GM12878 (cell line): ENCODE results near the gene BGLAP. TPM values are rescaled to one million over a fixed set of nuclear protein-coding genes. Genes with fewer than 3 reads are reported as not detected.

Experiments used
- CBFB ChIP-seq: IDR thresholded peaks from 2 replicates; pipeline ENCODE4 v1.6.1; 2016; ENCODE audit warnings: antibody characterized with exemption, low read depth
- CREB1 ChIP-seq: IDR thresholded peaks from 2 replicates; pipeline ENCODE4 v1.6.1; 2012; ENCODE audit warnings: low read depth, mild to moderate bottlenecking, inconsistent platforms
- CREM ChIP-seq: IDR thresholded peaks from 2 replicates; pipeline ENCODE4 v1.6.1; 2014; ENCODE audit warnings: antibody characterized with exemption, low read depth
- DPF2 ChIP-seq: fragments of 450-650 bp; IDR thresholded peaks from 2 replicates; pipeline ENCODE4 v1.6.1; 2017; ENCODE audit warnings: mild to moderate bottlenecking
- IKZF2 ChIP-seq, 2 experiments: fragments of 450-650 bp; IDR thresholded peaks; 2 replicates each; pipeline ENCODE4 v1.6.1; 2017; ENCODE audit warnings: mild to moderate bottlenecking in 2 of 2, moderate library complexity in 2 of 2
- KLF5 ChIP-seq: fragments of 450-650 bp; IDR thresholded peaks from 2 replicates; pipeline ENCODE4 v1.6.1; 2014; ENCODE audit warnings: mild to moderate bottlenecking; ENCODE audit not compliant: partially characterized antibody
- LARP7 ChIP-seq: fragments of 450-650 bp; IDR thresholded peaks from 2 replicates; pipeline ENCODE4 v1.6.1; 2017; ENCODE audit warnings: mild to moderate bottlenecking
- NFYB ChIP-seq: IDR thresholded peaks from 2 replicates; pipeline ENCODE4 v1.6.1; 2011; ENCODE audit warnings: low read depth, mild to moderate bottlenecking, low read length, improper control_type of control experiment, moderate library complexity; ENCODE audit not compliant: insufficient read depth
- SIN3A ChIP-seq: IDR thresholded peaks from 2 replicates; pipeline ENCODE4 v1.6.1; 2012; ENCODE audit warnings: low read depth, low read length, improper control_type of control experiment
- SIX5 ChIP-seq: IDR thresholded peaks from 2 replicates; pipeline ENCODE4 v1.6.1; 2011; ENCODE audit warnings: mild to moderate bottlenecking, low read depth, low read length, moderate library complexity; ENCODE audit not compliant: severe bottlenecking
- SMAD5 ChIP-seq: IDR thresholded peaks from 2 replicates; pipeline ENCODE4 v1.6.1; 2016; ENCODE audit warnings: antibody characterized with exemption, low read depth
- SPI1 ChIP-seq: IDR thresholded peaks from 2 replicates; pipeline ENCODE4 v1.6.1; 2011; ENCODE audit warnings: low read depth, mild to moderate bottlenecking, low read length, moderate library complexity, borderline replicate concordance; ENCODE audit not compliant: insufficient read depth
- SUPT20H ChIP-seq: IDR thresholded peaks from 2 replicates; pipeline ENCODE4 v1.6.1; 2011; ENCODE audit warnings: low read depth, mild to moderate bottlenecking, low read length, moderate library complexity, borderline replicate concordance; ENCODE audit not compliant: control insufficient read depth
- YBX1 ChIP-seq: fragments of 450-650 bp; IDR thresholded peaks from 2 replicates; pipeline ENCODE4 v1.6.1; 2016; ENCODE audit warnings: antibody characterized with exemption
- YY1 ChIP-seq: IDR thresholded peaks from 2 replicates; pipeline ENCODE4 v1.6.1; 2011; ENCODE audit warnings: low read depth, mild to moderate bottlenecking, low read length
- ZNF274 ChIP-seq: IDR thresholded peaks from one replicate; pipeline ENCODE4 v1.8.0; 2011; ENCODE audit not compliant: insufficient read length, insufficient read depth
- polyA plus RNA-seq, 11 experiments: library from polyadenylated mRNA; depleted of rRNA in 4 of 11; unstranded in 6 of 11; stranded (reverse) in 5 of 11; fragments of >200 nt; fragmentation: Nextera tagmentation in 4 of 11; fragmentation: Illumina TruSeq in 1 of 11; extraction: Ambion mirVana in 4 of 11; extraction: Trizol in 1 of 11; gene quantifications; 1 replicate in 1 of 11; 2 replicates in 10 of 11; pipeline versions ENCODE4 v1.2.1 to v1.2.3, GENCODE V29; 2011 to 2016; ENCODE audit warnings: inconsistent platforms in 2 of 11, missing spikeins in 2 of 11, low read depth in 1 of 11
- total RNA-seq, 4 experiments: library from RNA; depleted of rRNA in 3 of 4; stranded (reverse); fragments of >200 nt in 3 of 4; fragmentation: Illumina TruSeq in 1 of 4; extraction: Trizol in 1 of 4; gene quantifications; 2 replicates each; pipeline versions ENCODE4 v1.2.1 to v1.2.3, GENCODE V29; 2013 to 2021
- TF ChIP-seq, protein P1 (sequence below): fragments of 450-650 bp; IDR thresholded peaks from 2 replicates; pipeline ENCODE4 v1.6.1; 2017; ENCODE audit warnings: mild to moderate bottlenecking, low read depth, inconsistent platforms; ENCODE audit not compliant: poor library complexity, severe bottlenecking
- TF ChIP-seq, protein P2 (sequence below): fragments of 450-650 bp; IDR thresholded peaks from 2 replicates; pipeline ENCODE4 v1.6.1; 2018; ENCODE audit warnings: mild to moderate bottlenecking, low read depth, moderate library complexity; ENCODE audit not compliant: partially characterized antibody
- TF ChIP-seq, protein P3 (sequence below): fragments of 150-350 bp; IDR thresholded peaks from 2 replicates; pipeline ENCODE4 v1.6.1; 2014; ENCODE audit warnings: mild to moderate bottlenecking, low read depth, low read length
- TF ChIP-seq, protein P4 (sequence below): IDR thresholded peaks from 2 replicates; pipeline ENCODE4 v1.6.1; 2012; ENCODE audit warnings: low read length, inconsistent platforms
- TF ChIP-seq, protein P5 (sequence below): fragments of 450-650 bp; IDR thresholded peaks from 2 replicates; pipeline ENCODE4 v1.6.1; 2018; ENCODE audit warnings: borderline replicate concordance, mild to moderate bottlenecking; ENCODE audit not compliant: partially characterized antibody

Gene BGLAP
- total and polyA plus RNA-seq, 10 of the 15 experiments (the other 5 are each of a cell fraction or from before 2014, with no cell fraction given) = 0.20 to 1.8 (median 0.40) TPM; not detected in 3

DNA sequence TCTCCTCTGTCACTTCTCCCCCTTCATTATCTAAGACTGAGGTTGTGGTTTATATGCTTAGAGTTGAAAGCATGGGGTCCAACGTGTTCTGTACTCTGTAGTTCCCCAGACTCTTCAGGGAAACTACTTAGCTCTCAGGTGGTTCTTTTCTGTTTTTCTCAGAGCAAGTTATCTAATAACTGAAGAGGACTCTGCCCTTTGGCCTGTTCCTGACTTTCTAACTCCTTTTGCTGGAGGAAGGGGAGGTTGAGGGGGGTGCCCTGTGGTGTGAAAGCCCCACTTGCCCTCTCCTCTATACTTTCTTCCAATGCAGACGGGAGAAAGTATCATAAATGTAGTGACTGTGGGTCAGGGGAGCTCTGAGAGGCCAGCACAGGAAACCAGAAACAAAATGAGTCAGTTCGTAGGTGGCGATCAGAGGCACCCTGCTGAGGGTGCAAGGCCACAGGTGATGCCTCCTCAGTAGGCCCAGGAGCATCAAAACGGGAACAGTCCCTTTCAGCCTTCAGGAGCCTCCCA is 43.1 kb upstream of the BGLAP start (continued):
- no peak for TF ChIP-seq LARP7
- TF ChIP-seq, protein P1, sequence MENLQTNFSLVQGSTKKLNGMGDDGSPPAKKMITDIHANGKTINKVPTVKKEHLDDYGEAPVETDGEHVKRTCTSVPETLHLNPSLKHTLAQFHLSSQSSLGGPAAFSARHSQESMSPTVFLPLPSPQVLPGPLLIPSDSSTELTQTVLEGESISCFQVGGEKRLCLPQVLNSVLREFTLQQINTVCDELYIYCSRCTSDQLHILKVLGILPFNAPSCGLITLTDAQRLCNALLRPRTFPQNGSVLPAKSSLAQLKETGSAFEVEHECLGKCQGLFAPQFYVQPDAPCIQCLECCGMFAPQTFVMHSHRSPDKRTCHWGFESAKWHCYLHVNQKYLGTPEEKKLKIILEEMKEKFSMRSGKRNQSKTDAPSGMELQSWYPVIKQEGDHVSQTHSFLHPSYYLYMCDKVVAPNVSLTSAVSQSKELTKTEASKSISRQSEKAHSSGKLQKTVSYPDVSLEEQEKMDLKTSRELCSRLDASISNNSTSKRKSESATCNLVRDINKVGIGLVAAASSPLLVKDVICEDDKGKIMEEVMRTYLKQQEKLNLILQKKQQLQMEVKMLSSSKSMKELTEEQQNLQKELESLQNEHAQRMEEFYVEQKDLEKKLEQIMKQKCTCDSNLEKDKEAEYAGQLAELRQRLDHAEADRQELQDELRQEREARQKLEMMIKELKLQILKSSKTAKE = peak; percentile 44
- peak; percentile 32; the same call in 1 of the 2 replicates for TF ChIP-seq CBFB
- no peak for TF ChIP-seq KLF5
- no peak for TF ChIP-seq CREM
- TF ChIP-seq NFYB = no peak
- TF ChIP-seq SMAD5 = no peak
- TF ChIP-seq CREB1 = 0 out of 2 replicates have a peak, but pooled peaks have one; percentile 9
- no peak for TF ChIP-seq SIN3A
- no peak for TF ChIP-seq YBX1
- TF ChIP-seq DPF2 = peak; percentile 52; the same call in 1 of the 2 replicates
- TF ChIP-seq, protein P2, sequence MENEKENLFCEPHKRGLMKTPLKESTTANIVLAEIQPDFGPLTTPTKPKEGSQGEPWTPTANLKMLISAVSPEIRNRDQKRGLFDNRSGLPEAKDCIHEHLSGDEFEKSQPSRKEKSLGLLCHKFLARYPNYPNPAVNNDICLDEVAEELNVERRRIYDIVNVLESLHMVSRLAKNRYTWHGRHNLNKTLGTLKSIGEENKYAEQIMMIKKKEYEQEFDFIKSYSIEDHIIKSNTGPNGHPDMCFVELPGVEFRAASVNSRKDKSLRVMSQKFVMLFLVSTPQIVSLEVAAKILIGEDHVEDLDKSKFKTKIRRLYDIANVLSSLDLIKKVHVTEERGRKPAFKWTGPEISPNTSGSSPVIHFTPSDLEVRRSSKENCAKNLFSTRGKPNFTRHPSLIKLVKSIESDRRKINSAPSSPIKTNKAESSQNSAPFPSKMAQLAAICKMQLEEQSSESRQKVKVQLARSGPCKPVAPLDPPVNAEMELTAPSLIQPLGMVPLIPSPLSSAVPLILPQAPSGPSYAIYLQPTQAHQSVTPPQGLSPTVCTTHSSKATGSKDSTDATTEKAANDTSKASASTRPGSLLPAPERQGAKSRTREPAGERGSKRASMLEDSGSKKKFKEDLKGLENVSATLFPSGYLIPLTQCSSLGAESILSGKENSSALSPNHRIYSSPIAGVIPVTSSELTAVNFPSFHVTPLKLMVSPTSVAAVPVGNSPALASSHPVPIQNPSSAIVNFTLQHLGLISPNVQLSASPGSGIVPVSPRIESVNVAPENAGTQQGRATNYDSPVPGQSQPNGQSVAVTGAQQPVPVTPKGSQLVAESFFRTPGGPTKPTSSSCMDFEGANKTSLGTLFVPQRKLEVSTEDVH = no peak
- TF ChIP-seq SPI1 = 0 out of 2 replicates have a peak, but pooled peaks have one; percentile 27
- TF ChIP-seq, protein P3, sequence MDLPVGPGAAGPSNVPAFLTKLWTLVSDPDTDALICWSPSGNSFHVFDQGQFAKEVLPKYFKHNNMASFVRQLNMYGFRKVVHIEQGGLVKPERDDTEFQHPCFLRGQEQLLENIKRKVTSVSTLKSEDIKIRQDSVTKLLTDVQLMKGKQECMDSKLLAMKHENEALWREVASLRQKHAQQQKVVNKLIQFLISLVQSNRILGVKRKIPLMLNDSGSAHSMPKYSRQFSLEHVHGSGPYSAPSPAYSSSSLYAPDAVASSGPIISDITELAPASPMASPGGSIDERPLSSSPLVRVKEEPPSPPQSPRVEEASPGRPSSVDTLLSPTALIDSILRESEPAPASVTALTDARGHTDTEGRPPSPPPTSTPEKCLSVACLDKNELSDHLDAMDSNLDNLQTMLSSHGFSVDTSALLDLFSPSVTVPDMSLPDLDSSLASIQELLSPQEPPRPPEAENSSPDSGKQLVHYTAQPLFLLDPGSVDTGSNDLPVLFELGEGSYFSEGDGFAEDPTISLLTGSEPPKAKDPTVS = no peak
- TF ChIP-seq, protein P4, sequence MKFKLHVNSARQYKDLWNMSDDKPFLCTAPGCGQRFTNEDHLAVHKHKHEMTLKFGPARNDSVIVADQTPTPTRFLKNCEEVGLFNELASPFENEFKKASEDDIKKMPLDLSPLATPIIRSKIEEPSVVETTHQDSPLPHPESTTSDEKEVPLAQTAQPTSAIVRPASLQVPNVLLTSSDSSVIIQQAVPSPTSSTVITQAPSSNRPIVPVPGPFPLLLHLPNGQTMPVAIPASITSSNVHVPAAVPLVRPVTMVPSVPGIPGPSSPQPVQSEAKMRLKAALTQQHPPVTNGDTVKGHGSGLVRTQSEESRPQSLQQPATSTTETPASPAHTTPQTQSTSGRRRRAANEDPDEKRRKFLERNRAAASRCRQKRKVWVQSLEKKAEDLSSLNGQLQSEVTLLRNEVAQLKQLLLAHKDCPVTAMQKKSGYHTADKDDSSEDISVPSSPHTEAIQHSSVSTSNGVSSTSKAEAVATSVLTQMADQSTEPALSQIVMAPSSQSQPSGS = no peak
- TF ChIP-seq SUPT20H = no peak
- no peak for TF ChIP-seq YY1
- TF ChIP-seq, protein P5, sequence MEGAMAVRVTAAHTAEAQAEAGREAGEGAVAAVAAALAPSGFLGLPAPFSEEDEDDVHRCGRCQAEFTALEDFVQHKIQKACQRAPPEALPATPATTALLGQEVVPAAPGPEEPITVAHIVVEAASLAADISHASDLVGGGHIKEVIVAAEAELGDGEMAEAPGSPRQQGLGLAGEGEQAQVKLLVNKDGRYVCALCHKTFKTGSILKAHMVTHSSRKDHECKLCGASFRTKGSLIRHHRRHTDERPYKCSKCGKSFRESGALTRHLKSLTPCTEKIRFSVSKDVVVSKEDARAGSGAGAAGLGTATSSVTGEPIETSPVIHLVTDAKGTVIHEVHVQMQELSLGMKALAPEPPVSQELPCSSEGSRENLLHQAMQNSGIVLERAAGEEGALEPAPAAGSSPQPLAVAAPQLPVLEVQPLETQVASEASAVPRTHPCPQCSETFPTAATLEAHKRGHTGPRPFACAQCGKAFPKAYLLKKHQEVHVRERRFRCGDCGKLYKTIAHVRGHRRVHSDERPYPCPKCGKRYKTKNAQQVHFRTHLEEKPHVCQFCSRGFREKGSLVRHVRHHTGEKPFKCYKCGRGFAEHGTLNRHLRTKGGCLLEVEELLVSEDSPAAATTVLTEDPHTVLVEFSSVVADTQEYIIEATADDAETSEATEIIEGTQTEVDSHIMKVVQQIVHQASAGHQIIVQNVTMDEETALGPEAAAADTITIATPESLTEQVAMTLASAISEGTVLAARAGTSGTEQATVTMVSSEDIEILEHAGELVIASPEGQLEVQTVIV = no peak
- no peak for TF ChIP-seq ZNF274
- TF ChIP-seq SIX5 = no peak
- peak in 1 of 2 experiments; percentile 46; a peak in 1 of 4 replicates for TF ChIP-seq IKZF2 (IDR thresholded peaks at IDR 0.05)
